Stimulated activated naive CD8-positive, alpha-beta T cell treated with anti-CD3 and anti-CD28 coated beads, Interleukin-15, amount 100 ng/mL, for 72 hours (primary cell): Measurements from ENCODE around the gene C2CD4B.

ENCODE experiments used
- ATAC-seq: fragments of 150-1000 bp; cut with Tn5 transposase; 2 replicates; pipeline ENCODE4 v1.10.0; 2021; ENCODE audit warnings: mild to moderate bottlenecking, moderate library complexity
- DNase-seq, 2 donors: peaks; one replicate each; pipeline ENCODE4 v3.0.0; 2021 to 2022
- H3K27ac Mint-ChIP-seq, 2 donors: one replicate each; pipeline ENCODE4 v1.8.0; 2022; ENCODE audit warnings: mild to moderate bottlenecking in 2 of 2, mixed read lengths in 2 of 2, moderate library complexity in 2 of 2
- H3K27me3 Mint-ChIP-seq: one replicate; pipeline ENCODE4 v1.8.0; 2022; ENCODE audit warnings: mixed read lengths
- H3K4me1 Mint-ChIP-seq: one replicate; pipeline ENCODE4 v1.8.0; 2022; ENCODE audit warnings: mild to moderate bottlenecking, mixed read lengths
- H3K4me3 Mint-ChIP-seq, 2 donors: one replicate each; pipeline ENCODE4 v1.8.0; 2022; ENCODE audit warnings: mild to moderate bottlenecking in 2 of 2, mixed read lengths in 2 of 2, moderate library complexity in 1 of 2
- H3K9me3 Mint-ChIP-seq, 2 donors: one replicate each; pipeline ENCODE4 v1.8.0; 2022; ENCODE audit warnings: mixed read lengths in 2 of 2

The C2CD4B gene

GRCh38 chr15:62165793-62166375 is 799 bp upstream of the C2CD4B start:
- Mint-ChIP-seq H3K9me3 (no peaks in the 10 kb centered on the region), H3K4me3 (peak overlapping the region; percentile 54 to 84), H3K27me3 (peaks cover 62% of the 10 kb centered on the region), H3K4me1 (peaks cover 21% of the 10 kb centered on the region), H3K27ac (no peak overlapping the region)
- DNase-seq (no peak), ATAC-seq (no peak)

DNA sequence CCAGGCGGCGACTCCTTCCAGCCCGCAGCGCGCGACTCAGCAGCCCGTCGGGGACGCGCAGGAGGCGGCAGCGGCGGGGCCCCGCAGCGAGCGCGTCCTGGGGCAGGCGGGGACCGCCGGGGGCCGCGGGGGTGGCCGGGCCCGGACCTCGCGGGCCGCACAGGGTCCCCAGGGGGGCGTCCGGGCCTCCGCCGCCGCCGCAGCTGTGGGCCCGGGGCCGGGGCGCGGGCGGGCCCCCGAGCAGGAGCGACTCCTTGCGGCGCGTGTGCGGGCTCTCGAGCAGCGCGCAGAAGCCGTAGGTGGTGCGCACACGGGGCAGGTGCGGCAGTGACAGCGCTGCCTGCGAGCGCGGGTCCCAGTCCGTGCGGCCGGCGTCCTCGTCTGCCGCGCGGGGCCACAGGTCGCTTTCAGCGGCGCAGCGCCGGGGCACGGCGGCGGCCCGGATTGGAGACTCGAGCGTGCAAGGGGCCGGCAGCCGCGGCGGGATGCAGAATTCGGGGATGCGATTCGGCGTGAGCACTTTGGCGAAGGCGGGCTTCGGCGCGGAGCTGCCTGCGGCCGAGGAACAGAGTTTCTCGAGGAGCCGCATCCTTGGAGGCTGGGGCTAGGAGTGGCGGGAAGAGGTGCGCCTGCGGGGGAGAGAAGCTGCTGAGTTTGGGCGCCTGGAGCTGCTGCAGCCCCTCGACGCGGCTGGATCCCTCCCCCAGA is 535 bp downstream of the C2CD4B start:
- ATAC-seq (peak; percentile 79), DNase-seq (peak; percentile 11 to 21)
- H3K27ac Mint-ChIP-seq = no peak overlapping the region
- H3K4me3 Mint-ChIP-seq = peak overlapping the region; percentile 81 to 84
- peaks cover 74% of the 10 kb centered on the region for H3K27me3 Mint-ChIP-seq
- peaks cover 21% of the 10 kb centered on the region for H3K4me1 Mint-ChIP-seq
- H3K9me3 Mint-ChIP-seq = no peaks in the 10 kb centered on the region

- DNase-seq (peak in 1 of 2 donors; percentile 4), ATAC-seq (peak; percentile 60)
- Mint-ChIP-seq H3K27me3 (peaks cover 74% of the 10 kb centered on the region), H3K4me3 (peak overlapping the region in 1 of 2 donors; percentile 24), H3K9me3 (peaks cover 0 to 1% of the 10 kb centered on the region in 2 donors), H3K4me1 (peaks cover 21% of the 10 kb centered on the region), H3K27ac (no peak overlapping the region)
Observed at GRCh38 chr15:62164014-62164395, 1.1 kb downstream of the C2CD4B start.

DNA sequence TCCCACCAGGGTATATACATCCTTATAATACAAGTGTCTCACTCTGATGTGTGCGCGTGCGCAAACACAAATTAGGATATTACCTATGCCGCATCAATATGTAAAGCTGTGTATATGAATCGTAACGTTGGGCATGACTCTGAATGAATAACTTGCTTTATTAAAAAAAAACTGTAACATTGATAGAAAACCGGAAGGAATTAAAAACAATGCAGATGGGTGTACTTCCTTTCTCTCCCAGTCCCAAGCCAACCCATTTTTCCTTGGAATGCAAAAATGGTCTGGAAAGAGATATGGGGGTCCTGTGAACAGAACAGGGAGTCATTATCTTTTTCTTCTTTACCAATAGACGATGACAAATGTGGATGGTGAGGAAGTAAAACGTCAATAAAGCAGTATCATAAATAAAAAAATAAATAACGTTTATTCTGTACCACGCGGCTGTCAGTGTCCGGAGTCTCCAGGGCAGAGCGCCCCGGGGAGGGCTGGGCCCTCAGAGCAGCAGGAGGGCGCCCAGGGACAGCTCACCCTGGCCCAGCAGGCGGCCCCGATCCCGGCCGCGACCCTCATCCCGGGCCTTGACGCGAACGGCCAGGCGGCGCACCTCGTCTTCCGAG is 1.6 kb downstream of the C2CD4B start:
- H3K9me3 Mint-ChIP-seq = peaks cover 5 to 6% of the 10 kb centered on the region in 2 donors
- peaks cover 78% of the 10 kb centered on the region for H3K27me3 Mint-ChIP-seq
- peaks cover 21% of the 10 kb centered on the region for H3K4me1 Mint-ChIP-seq
- no peak overlapping the region for H3K27ac Mint-ChIP-seq
- ATAC-seq (peak; percentile 21), DNase-seq (no peak)
- H3K4me3 Mint-ChIP-seq = peak overlapping the region; percentile 24 to 35

DNA sequence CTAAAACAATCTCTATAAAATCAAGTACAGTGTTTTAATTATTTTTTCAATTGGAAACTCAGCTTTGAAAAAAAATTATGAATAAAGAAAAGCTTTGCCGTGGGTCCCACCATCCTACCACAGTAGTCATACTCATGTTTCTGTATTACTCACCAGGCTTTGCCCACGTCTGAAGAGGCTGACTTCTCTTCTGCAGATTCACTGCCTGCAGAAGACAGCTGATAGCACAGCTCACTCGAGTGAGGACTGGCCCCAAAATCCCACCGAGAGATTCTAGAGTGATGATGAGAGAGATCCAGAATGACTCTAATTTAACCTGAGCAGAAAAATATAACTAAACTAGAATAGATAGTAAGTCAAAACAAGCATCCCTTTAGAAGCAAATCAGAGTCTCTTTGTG is 11.9 kb downstream of the C2CD4B start:
- ATAC-seq (peak; percentile 99), DNase-seq (peak; percentile 12 to 50)
- no peak overlapping the region for H3K4me3 Mint-ChIP-seq
- H3K27ac Mint-ChIP-seq = peak overlapping the region in 1 of 2 donors; percentile 31
- H3K27me3 Mint-ChIP-seq = peaks cover 26% of the 10 kb centered on the region
- H3K4me1 Mint-ChIP-seq = peaks cover 33% of the 10 kb centered on the region
- peaks cover 5 to 20% of the 10 kb centered on the region in 2 donors for H3K9me3 Mint-ChIP-seq

DNA sequence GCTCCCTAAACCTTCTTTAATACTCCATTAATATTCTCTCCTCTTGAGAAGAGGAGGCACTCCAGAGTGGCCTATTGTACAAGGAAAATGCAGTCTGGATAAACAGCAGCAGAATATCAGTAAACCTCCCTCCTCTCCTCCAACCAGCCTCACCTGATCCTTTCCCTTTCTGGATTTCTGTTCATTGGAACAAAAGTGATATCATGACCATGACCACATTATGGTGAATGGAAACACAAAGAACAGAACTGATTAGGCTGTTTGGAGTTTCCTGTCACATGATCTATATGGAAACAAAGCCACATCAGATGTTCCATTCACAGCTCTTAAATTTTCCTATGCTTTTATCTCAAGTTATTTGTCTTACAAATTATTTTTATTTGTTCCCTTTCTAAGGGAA is 14.6 kb downstream of the C2CD4B start:
- Mint-ChIP-seq H3K27ac (peak overlapping the region in 1 of 2 donors; percentile 35), H3K27me3 (peaks cover 8% of the 10 kb centered on the region), H3K4me3 (no peak overlapping the region), H3K9me3 (peaks cover 0 to 6% of the 10 kb centered on the region in 2 donors), H3K4me1 (peaks cover 33% of the 10 kb centered on the region)
- DNase-seq = no peak
- peak; percentile 41 for ATAC-seq

GRCh38 chr15:62149729-62150128 is 15.4 kb downstream of the C2CD4B start:
- no peak overlapping the region for H3K4me3 Mint-ChIP-seq
- H3K27ac Mint-ChIP-seq = no peak overlapping the region
- no peak for DNase-seq
- H3K4me1 Mint-ChIP-seq = peaks cover 33% of the 10 kb centered on the region
- ATAC-seq = no peak
- no peaks in the 10 kb centered on the region for H3K9me3 Mint-ChIP-seq
- H3K27me3 Mint-ChIP-seq = peaks cover under 1% of the 10 kb centered on the region

DNA sequence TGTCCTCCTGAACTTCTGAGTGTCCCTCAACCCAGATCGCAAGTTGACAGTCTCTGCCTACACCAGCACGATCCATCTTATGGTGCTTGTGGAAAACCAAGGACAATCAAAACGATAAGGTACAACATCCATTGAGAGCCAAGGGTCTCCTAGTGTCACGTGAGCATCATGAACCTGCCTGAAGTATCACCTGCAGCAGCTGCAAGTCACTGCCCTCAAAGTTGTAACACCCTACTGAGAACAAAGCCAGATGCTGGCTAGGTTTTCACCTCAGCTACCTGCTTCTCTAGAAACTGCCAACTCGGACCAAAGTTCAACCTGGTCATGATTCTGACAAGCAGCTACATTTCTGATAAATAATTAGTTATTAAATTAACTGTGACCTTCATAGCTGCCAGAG is 17.5 kb downstream of the C2CD4B start:
- Mint-ChIP-seq H3K9me3 (no peaks in the 10 kb centered on the region), H3K4me3 (no peak overlapping the region), H3K27ac (no peak overlapping the region), H3K27me3 (peaks cover 5% of the 10 kb centered on the region), H3K4me1 (peaks cover 23% of the 10 kb centered on the region)
- ATAC-seq = no peak
- no peak for DNase-seq

DNA sequence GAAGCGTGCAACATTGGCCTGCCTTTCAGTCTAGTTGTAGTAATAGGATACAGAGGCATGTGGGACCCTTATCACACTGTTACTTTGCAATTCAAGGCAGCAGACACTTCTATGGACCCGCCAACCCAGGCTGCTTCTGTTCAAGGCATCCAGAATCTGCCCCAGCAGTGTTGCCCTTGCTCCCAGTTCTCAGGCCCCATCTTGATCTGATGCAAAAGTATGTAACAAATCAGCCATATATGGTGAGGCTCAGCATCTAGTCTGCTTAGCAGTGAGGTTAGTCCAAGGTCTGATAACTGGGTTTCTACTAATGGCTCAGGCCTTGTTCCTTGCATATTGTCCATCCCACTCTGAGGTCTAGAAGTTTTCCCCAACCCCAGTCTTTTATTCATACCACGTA is 17.9 kb downstream of the C2CD4B start:
- H3K27ac Mint-ChIP-seq = no peak overlapping the region
- peaks cover 5% of the 10 kb centered on the region for H3K27me3 Mint-ChIP-seq
- DNase-seq (no peak), ATAC-seq (no peak)
- no peak overlapping the region for H3K4me3 Mint-ChIP-seq
- peaks cover 23% of the 10 kb centered on the region for H3K4me1 Mint-ChIP-seq
- H3K9me3 Mint-ChIP-seq = no peaks in the 10 kb centered on the region

DNA sequence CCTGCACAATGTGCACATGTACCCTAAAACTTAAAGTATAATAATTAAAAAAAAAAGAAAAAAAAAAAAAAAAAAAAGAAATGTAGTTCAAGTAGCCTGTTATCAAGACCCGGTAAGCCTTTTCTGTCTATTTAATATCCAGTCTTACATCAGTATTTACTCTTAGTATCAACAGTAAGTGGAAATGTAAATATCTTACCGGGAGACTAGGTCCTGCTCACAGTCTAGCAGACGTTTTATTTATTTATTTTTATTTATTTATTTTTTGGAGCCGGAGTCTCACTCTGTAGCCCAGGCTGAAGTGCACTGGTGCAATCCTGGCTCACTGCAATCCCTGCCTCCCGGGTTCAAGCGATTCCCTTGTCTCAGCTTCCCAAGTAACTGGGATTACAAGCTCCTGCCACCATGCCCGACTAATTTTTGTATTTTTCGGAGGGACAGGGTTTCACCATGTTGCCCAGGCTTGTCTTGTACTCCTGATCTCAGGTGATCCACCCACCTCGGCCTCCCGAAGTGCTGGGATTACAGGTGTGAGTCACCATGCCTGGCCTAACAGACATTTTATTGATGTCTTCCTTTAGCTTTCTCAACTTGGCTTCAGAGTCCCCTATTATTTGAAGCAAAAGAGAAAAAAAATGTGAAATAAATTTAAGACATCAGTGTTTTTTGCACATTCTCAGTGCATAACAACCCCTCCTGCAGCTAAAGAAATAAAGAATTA is 19.9 kb downstream of the C2CD4B start:
- ATAC-seq (no peak), DNase-seq (no peak)
- Mint-ChIP-seq H3K9me3 (no peaks in the 10 kb centered on the region), H3K27ac (no peak overlapping the region), H3K27me3 (peaks cover 9% of the 10 kb centered on the region), H3K4me1 (peaks cover 11% of the 10 kb centered on the region), H3K4me3 (no peak overlapping the region)

DNA sequence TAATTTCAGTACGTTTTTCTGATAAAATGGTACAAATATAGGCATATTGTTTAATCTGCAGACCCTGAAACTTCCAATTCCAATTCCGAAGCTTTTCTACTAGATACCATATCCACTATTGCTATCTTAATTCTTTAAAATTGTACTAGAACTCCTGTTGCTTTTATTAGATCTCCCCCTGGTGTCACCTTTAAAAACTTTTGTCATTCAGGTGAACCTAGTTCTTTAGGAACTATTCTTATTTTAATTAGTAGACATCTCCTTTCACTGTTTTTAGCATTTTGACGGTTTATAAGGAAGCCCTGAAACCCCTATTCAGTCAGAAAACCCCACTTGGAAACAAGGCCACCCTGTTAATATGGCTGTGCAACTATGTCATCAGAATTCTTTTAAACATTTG is 22.3 kb downstream of the C2CD4B start:
- Mint-ChIP-seq H3K27me3 (peaks cover 17% of the 10 kb centered on the region), H3K4me1 (no peaks in the 10 kb centered on the region), H3K4me3 (no peak overlapping the region), H3K9me3 (no peaks in the 10 kb centered on the region), H3K27ac (no peak overlapping the region)
- DNase-seq (no peak), ATAC-seq (no peak)

DNA sequence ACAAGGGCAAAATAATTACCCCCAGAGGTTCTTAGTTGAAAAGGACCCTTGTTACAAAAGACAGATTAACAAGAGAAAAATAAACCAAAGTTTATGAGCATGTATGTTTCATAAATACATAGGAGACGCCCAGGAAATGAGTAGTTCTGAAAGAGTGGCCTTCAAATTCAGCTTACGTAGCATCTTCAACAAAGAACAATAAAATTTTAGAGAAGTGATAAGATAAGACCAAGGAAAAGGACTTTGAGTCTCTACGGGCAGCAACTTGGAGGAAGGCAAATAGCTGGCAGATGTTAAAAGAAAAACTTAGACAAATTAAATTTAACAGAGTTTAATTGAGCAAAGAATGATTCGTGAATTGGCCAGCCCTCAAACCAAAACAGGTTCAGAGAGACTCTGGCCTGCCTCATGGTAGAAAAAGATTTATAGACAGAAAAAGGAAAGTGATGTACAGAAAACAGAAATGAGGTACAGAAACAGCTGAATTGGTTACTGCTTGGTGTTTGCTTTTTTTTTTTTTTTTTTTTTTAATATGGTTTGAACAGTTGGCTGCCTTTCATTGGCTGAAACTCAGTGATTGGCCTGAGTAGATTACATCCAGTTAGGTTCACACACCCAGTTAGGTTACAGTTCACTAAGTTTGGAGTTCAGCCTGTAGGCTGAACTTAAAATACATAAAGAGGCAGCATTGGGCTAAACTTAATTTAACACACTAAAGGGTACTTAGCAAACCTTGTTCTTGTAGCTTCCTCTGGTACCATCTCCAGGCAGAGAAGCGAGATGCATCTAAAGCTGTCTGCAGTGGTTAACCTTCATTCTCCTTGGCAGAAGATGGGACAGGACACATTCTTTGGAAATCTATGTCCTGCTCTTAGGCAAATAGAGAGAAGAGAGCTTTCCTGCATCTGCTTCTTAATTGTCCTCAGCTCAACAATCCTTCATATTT is 23.2 kb downstream of the C2CD4B start:
- peaks cover 24% of the 10 kb centered on the region for H3K27me3 Mint-ChIP-seq
- DNase-seq = no peak
- H3K4me3 Mint-ChIP-seq = no peak overlapping the region
- no peak overlapping the region for H3K27ac Mint-ChIP-seq
- no peak for ATAC-seq
- H3K4me1 Mint-ChIP-seq = no peaks in the 10 kb centered on the region
- no peaks in the 10 kb centered on the region for H3K9me3 Mint-ChIP-seq

DNA sequence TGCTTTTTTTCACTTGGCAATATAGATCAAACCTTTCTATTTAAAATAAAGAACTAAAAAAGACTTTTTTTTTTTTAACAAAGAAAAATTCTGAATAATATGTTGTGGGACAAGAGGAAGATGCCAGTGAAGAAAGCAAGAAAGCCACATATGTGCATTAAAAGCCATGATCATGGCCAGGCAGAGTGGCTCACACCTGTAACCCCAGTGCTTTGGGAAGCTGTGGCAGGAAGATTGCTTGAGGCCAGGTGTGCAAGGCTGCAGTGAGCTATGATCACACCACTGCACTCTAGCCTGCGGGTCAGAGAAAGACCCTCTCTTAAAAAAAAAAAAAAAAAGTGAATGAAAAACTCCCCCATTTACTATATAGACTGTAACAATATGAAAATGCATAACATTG is 23.9 kb downstream of the C2CD4B start:
- H3K9me3 Mint-ChIP-seq = no peaks in the 10 kb centered on the region
- no peak overlapping the region for H3K27ac Mint-ChIP-seq
- H3K4me3 Mint-ChIP-seq = no peak overlapping the region
- no peaks in the 10 kb centered on the region for H3K4me1 Mint-ChIP-seq
- ATAC-seq (no peak), DNase-seq (no peak)
- H3K27me3 Mint-ChIP-seq = peaks cover 29% of the 10 kb centered on the region

- Mint-ChIP-seq H3K9me3 (peaks cover 0 to 5% of the 10 kb centered on the region in 2 donors), H3K27ac (no peak overlapping the region), H3K4me1 (no peaks in the 10 kb centered on the region), H3K27me3 (peaks cover 37% of the 10 kb centered on the region), H3K4me3 (no peak overlapping the region)
- DNase-seq (no peak), ATAC-seq (no peak)
Observed at GRCh38 chr15:62138124-62138523, 27.0 kb downstream of the C2CD4B start.
